ENCODE results near the gene L3HYPDH. TPM values are rescaled to one million over a fixed set of nuclear protein-coding genes. Genes with fewer than 3 reads are reported as not detected.

The L3HYPDH gene
- total RNA-seq, 1 experiment from 2014 or later, result 27.3 TPM

DNA sequence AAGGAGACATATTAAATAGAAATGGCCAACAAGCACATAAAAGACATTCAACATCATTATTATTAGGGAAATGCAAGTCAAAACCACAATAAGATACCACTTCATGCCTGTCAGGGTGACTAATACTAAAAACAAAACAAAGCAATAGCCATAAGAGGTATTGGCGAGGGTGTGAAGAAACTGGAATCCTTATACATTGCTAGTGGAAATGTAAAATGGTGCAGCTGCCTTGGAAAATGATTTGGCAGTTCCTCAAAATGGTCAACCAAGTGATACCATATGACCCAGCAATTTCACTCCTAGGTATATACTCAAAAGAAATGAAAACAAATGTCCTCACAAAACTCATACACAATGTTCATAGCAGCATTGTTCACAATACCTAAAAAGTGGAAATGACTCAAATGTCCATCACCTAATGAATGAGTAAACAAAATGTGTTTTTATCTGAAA lies 46.0 kb downstream of the L3HYPDH start:
- H3K27me3 Mint-ChIP-seq (ENCODE audit: unreplicated experiment), result no peaks in the 10 kb centered on the region

DNA sequence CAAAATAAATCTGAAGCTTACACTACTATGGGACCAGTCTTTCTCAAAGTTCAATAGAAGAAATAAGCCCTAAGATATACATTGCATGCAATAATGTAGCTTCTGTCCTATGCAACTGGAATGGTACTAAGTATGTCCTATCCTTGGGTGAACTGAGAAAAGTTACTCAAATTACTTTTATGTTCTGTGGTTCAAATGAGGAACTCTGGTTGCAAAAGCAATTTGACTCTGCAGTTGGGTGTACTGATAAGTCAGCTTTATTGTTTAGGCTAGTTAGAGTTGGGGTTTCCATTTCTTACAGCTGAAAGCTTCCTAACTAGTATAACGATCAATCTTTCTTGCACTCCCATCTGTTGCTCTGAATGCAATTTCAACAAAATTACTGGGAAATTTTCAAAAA lies 48.2 kb downstream of the L3HYPDH start:
- H3K4me3 Mint-ChIP-seq (ENCODE audit: low read depth, unreplicated experiment), result no peak overlapping the region
- DNase-seq, result no peak
- intact Hi-C loops (cut with micrococcal nuclease; ENCODE audit: unreplicated experiment), result no loop called here
- H3K27ac Mint-ChIP-seq (ENCODE audit: unreplicated experiment), result no peak overlapping the region
- H3K4me1 Mint-ChIP-seq (ENCODE audit: low read depth, unreplicated experiment), result no peaks in the 10 kb centered on the region
- no peaks in the 10 kb centered on the region for H3K27me3 Mint-ChIP-seq (ENCODE audit: unreplicated experiment)
- BruUV-seq (replicated peaks), result no TSS peak
- no peaks in the 10 kb centered on the region for H3K9me3 Mint-ChIP-seq (ENCODE audit: low read depth, unreplicated experiment)
- TF ChIP-seq, protein P1, sequence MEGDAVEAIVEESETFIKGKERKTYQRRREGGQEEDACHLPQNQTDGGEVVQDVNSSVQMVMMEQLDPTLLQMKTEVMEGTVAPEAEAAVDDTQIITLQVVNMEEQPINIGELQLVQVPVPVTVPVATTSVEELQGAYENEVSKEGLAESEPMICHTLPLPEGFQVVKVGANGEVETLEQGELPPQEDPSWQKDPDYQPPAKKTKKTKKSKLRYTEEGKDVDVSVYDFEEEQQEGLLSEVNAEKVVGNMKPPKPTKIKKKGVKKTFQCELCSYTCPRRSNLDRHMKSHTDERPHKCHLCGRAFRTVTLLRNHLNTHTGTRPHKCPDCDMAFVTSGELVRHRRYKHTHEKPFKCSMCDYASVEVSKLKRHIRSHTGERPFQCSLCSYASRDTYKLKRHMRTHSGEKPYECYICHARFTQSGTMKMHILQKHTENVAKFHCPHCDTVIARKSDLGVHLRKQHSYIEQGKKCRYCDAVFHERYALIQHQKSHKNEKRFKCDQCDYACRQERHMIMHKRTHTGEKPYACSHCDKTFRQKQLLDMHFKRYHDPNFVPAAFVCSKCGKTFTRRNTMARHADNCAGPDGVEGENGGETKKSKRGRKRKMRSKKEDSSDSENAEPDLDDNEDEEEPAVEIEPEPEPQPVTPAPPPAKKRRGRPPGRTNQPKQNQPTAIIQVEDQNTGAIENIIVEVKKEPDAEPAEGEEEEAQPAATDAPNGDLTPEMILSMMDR (IDR thresholded peaks at IDR 0.05; ENCODE audit: unreplicated experiment), result no peak
- H3K36me3 Mint-ChIP-seq (ENCODE audit: insufficient read depth, unreplicated experiment), result no peaks in the 10 kb centered on the region
- CTCF ChIA-PET, result no interaction called here

More for the DNA sequence above, 46.0 kb downstream of the L3HYPDH start:
- DNase-seq, result no peak
- Mint-ChIP-seq H3K9me3 (ENCODE audit: low read depth, unreplicated experiment) (no peaks in the 10 kb centered on the region), H3K36me3 (ENCODE audit: insufficient read depth, unreplicated experiment) (no peaks in the 10 kb centered on the region), H3K4me1 (ENCODE audit: low read depth, unreplicated experiment) (no peaks in the 10 kb centered on the region), H3K4me3 (ENCODE audit: low read depth, unreplicated experiment) (no peak overlapping the region), H3K27ac (ENCODE audit: unreplicated experiment) (no peak overlapping the region)
- TF ChIP-seq, protein P1 (IDR thresholded peaks at IDR 0.05; ENCODE audit: unreplicated experiment), result no peak
- no TSS peak for BruUV-seq (replicated peaks)
- intact Hi-C loops (cut with micrococcal nuclease; ENCODE audit: unreplicated experiment), result no loop called here
- CTCF ChIA-PET, result interaction anchor here (1.0 kb wide), 1 partner anchor 66 kb away, joined by 3 read pairs; no protein-coding TSS in a partner anchor

DNA sequence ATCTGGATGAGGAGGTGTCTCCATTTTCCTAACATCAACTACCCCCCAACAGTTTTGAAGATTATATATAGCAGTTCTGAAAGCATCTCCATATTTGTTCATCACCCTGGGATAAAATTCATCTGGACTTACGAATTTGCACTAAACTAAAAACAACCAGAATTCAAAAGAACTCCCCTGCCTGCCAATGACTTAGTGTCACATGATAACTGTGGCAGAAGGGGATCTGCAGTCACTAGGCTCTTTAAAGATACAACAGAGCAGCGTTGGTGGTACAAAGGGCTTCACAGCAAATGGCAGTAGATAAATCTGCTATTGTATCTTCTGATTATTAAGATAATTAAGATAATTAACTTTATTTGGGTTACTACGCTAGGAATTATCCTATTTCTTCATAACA lies 49.1 kb downstream of the L3HYPDH start:
- CTCF ChIA-PET, result no interaction called here
- TF ChIP-seq, protein P1 (IDR thresholded peaks at IDR 0.05; ENCODE audit: unreplicated experiment), result no peak
- intact Hi-C loops (cut with micrococcal nuclease; ENCODE audit: unreplicated experiment), result no loop called here
- no peaks in the 10 kb centered on the region for H3K27me3 Mint-ChIP-seq (ENCODE audit: unreplicated experiment)
- H3K27ac Mint-ChIP-seq (ENCODE audit: unreplicated experiment), result no peak overlapping the region
- no peaks in the 10 kb centered on the region for H3K36me3 Mint-ChIP-seq (ENCODE audit: insufficient read depth, unreplicated experiment)
- H3K4me3 Mint-ChIP-seq (ENCODE audit: low read depth, unreplicated experiment), result no peak overlapping the region
- no peak for DNase-seq
- no peaks in the 10 kb centered on the region for H3K4me1 Mint-ChIP-seq (ENCODE audit: low read depth, unreplicated experiment)
- BruUV-seq (replicated peaks), result no TSS peak
- H3K9me3 Mint-ChIP-seq (ENCODE audit: low read depth, unreplicated experiment), result no peaks in the 10 kb centered on the region

DNA sequence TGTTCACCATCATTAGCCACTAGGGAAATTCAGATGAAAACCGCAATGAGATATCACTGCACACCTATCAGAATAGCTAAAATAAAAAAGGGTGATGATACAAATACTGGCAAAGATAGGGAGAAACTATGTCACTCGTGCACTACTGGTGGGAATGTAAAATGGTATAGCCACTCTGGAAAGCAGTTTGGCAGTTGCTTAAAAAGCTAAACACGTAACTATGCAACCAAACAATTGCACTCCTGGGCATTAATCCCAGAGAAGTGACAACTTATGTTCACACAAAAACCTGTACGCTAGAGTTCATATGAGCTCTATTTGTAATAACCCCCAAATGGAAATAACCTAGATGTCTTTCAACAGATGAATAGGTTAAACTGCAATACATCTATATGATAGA lies 54.4 kb downstream of the L3HYPDH start:
- CTCF ChIA-PET, result interaction anchor here (0.6 kb wide), 1 partner anchor 870 kb away, joined by 3 read pairs; no protein-coding TSS in a partner anchor
- no peaks in the 10 kb centered on the region for H3K36me3 Mint-ChIP-seq (ENCODE audit: insufficient read depth, unreplicated experiment)
- TF ChIP-seq, protein P1 (IDR thresholded peaks at IDR 0.05; ENCODE audit: unreplicated experiment), result no peak
- H3K27ac Mint-ChIP-seq (ENCODE audit: unreplicated experiment), result no peak overlapping the region
- no peaks in the 10 kb centered on the region for H3K27me3 Mint-ChIP-seq (ENCODE audit: unreplicated experiment)
- intact Hi-C loops (cut with micrococcal nuclease; ENCODE audit: unreplicated experiment), result no loop called here
- no peak for DNase-seq
- H3K4me1 Mint-ChIP-seq (ENCODE audit: low read depth, unreplicated experiment), result no peaks in the 10 kb centered on the region
- no TSS peak for BruUV-seq (replicated peaks)
- no peak overlapping the region for H3K4me3 Mint-ChIP-seq (ENCODE audit: low read depth, unreplicated experiment)
- H3K9me3 Mint-ChIP-seq (ENCODE audit: low read depth, unreplicated experiment), result no peaks in the 10 kb centered on the region

Data from Calu3 (cell line).